ENCODE results near the gene GALNT2.
A peak's percentile ranks its signal among the peaks of the same experiment; 100 is the strongest.

Gene GALNT2

GRCh38 chr1:230050973-230051735 lies 15.9 kb upstream of the GALNT2 start:
- DNase-seq (ENCODE audit: low read depth), result no peak

- DNase-seq (ENCODE audit: low read depth), result no peak
Measured at GRCh38 chr1:230052018-230052417, 15.0 kb upstream of the GALNT2 start.

GRCh38 chr1:230052665-230053064 lies 14.4 kb upstream of the GALNT2 start:
- no peak for DNase-seq (ENCODE audit: low read depth)

- DNase-seq (ENCODE audit: low read depth), result no peak
Measured at GRCh38 chr1:230054092-230054749, 12.8 kb upstream of the GALNT2 start.

- DNase-seq (ENCODE audit: low read depth), result no peak
Measured at GRCh38 chr1:230056098-230056497, 10.9 kb upstream of the GALNT2 start.

- no peak for DNase-seq (ENCODE audit: low read depth)
Measured at GRCh38 chr1:230057100-230057499, 9.9 kb upstream of the GALNT2 start.

- no peak for DNase-seq (ENCODE audit: low read depth)
Measured at GRCh38 chr1:230057681-230058565, 9.1 kb upstream of the GALNT2 start.

- no peak for DNase-seq (ENCODE audit: low read depth)
Measured at GRCh38 chr1:230058626-230059025, 8.4 kb upstream of the GALNT2 start.

- DNase-seq (ENCODE audit: low read depth), result no peak
Measured at GRCh38 chr1:230061801-230062200, 5.2 kb upstream of the GALNT2 start.

- no peak for DNase-seq (ENCODE audit: low read depth)
Measured at GRCh38 chr1:230062521-230062920, 4.5 kb upstream of the GALNT2 start.

GRCh38 chr1:230064283-230064682 lies 2.8 kb upstream of the GALNT2 start:
- DNase-seq (ENCODE audit: low read depth), result peak; percentile 53

- DNase-seq (ENCODE audit: low read depth), result no peak
Measured at GRCh38 chr1:230065161-230065560, 1.9 kb upstream of the GALNT2 start.

- no peak for DNase-seq (ENCODE audit: low read depth)
Measured at GRCh38 chr1:230065571-230065970, 1.5 kb upstream of the GALNT2 start.

GRCh38 chr1:230066031-230066430 lies 1.0 kb upstream of the GALNT2 start:
- no peak for DNase-seq (ENCODE audit: low read depth)

- DNase-seq (ENCODE audit: low read depth), result peak; percentile 51
Measured at GRCh38 chr1:230067419-230067870, 407 bp downstream of the GALNT2 start.

- DNase-seq (ENCODE audit: low read depth), result peak; percentile 50
Measured at GRCh38 chr1:230067871-230068620, 1.0 kb downstream of the GALNT2 start.

GRCh38 chr1:230068621-230068873 lies 1.5 kb downstream of the GALNT2 start:
- no peak for DNase-seq (ENCODE audit: low read depth)

- DNase-seq (ENCODE audit: low read depth), result peak; percentile 36
Measured at GRCh38 chr1:230068952-230069684, 2.1 kb downstream of the GALNT2 start.

- DNase-seq (ENCODE audit: low read depth), result no peak
Measured at GRCh38 chr1:230069796-230070195, 2.8 kb downstream of the GALNT2 start.

GRCh38 chr1:230070321-230071208 lies 3.5 kb downstream of the GALNT2 start:
- DNase-seq (ENCODE audit: low read depth), result no peak

Measured in ELR (cell line).